Panc1 (cell line): ENCODE measurements around the gene CD38. TPM values are rescaled to one million over a fixed set of nuclear protein-coding genes. Genes with fewer than 3 reads are reported as not detected.

Source experiments
- ATAC-seq: fragments of 200-7000 bp; cut with Tn5 transposase; 2 replicates; pipeline ENCODE4 v1.9.1; 2020; ENCODE audit warnings: mild to moderate bottlenecking, moderate library complexity
- BruUV-seq: library from RNA; stranded (reverse); fragments of 400-500 nt; replicated peaks from 2 replicates; lab custom pipeline; 2021; lab: Mats Ljungman, UMichigan
- CTCF ChIA-PET: fragments of 300-600 bp; sonication (Branson Sonifier 250); formaldehyde crosslinking; loops from one replicate; lab custom pipeline; 2022; ENCODE audit warnings: antibody characterized with exemption; lab: Charles Lee
- POLR2A ChIA-PET: fragments of 300-600 bp; sonication (Branson Sonifier 250); formaldehyde crosslinking; loops from one replicate; lab custom pipeline; 2022; ENCODE audit warnings: antibody characterized with exemption; lab: Charles Lee
- DNase-seq: peaks from one replicate; pipeline ENCODE4 v3.0.0-alpha.2; 2010; ENCODE audit warnings: low read depth, low spot score
- H3K27ac ChIP-seq: 2 replicates; pipeline ENCODE4 v1.5.1; 2011; ENCODE audit warnings: mild to moderate bottlenecking, low read length, inconsistent platforms
- H3K27me3 ChIP-seq: fragments of 200-500 bp; sonication (Bioruptor generic); 2 replicates; pipeline ENCODE4 v1.6.0; 2014; ENCODE audit warnings: low read length, inconsistent platforms; ENCODE audit not compliant: control insufficient read depth, insufficient read depth
- H3K36me3 ChIP-seq: fragments of 200-500 bp; sonication (Bioruptor generic); 2 replicates; pipeline ENCODE4 v1.5.1; 2014; ENCODE audit warnings: inconsistent platforms, mild to moderate bottlenecking, low read length, moderate library complexity; ENCODE audit not compliant: control insufficient read depth, insufficient read depth
- H3K4me1 ChIP-seq: 2 replicates; pipeline ENCODE4 v1.5.1; 2011; ENCODE audit warnings: inconsistent platforms, mild to moderate bottlenecking, low read length, moderate library complexity; ENCODE audit not compliant: control insufficient read depth, insufficient read depth
- H3K4me3 ChIP-seq, 2 experiments: 2 replicates each; pipeline ENCODE4 v1.5.1; 2011 to 2012; ENCODE audit warnings: low read depth in 2 of 2, low read length in 2 of 2, mild to moderate bottlenecking in 2 of 2, inconsistent platforms in 1 of 2, moderate library complexity in 1 of 2
- H3K9me3 ChIP-seq: fragments of 200-500 bp; sonication (Bioruptor generic); 2 replicates; pipeline ENCODE4 v1.5.1; 2014; ENCODE audit warnings: low read depth, mild to moderate bottlenecking, inconsistent platforms, low read length, moderate library complexity; ENCODE audit not compliant: control insufficient read depth, insufficient read depth
- CTCF ChIP-seq: fragments of 450-650 bp; IDR thresholded peaks from 2 replicates; pipeline ENCODE4 v1.5.1; 2017; ENCODE audit warnings: mild to moderate bottlenecking
- POLR2AphosphoS5 ChIP-seq: IDR thresholded peaks from 2 replicates; pipeline ENCODE4 v1.6.1; 2012; ENCODE audit warnings: mild to moderate bottlenecking, low read depth, low read length, moderate library complexity
- REST ChIP-seq, 2 experiments: IDR thresholded peaks; 2 replicates each; pipeline ENCODE4 v1.6.1; 2011 to 2012; ENCODE audit warnings: low read depth in 2 of 2, control low read depth in 1 of 2, low read length in 1 of 2, mild to moderate bottlenecking in 1 of 2, moderate library complexity in 1 of 2; ENCODE audit not compliant: insufficient read depth in 1 of 2
- SIN3A ChIP-seq: IDR thresholded peaks from 2 replicates; pipeline ENCODE4 v1.6.1; 2012; ENCODE audit warnings: low read depth, mild to moderate bottlenecking, low read length, moderate library complexity, borderline replicate concordance; ENCODE audit not compliant: insufficient read depth
- TCF7L2 ChIP-seq: IDR thresholded peaks from 2 replicates; pipeline ENCODE4 v1.6.1; 2011; ENCODE audit warnings: mild to moderate bottlenecking, low read depth, low read length, inconsistent platforms
- in situ Hi-C: cut with HindIII; loops from 2 replicates; pipeline ENCODE4 v1.10.0; 2016; ENCODE audit warnings: low sequenced_read_pairs, low pct_unique_long_range_greater_than_20kb
- intact Hi-C: fragments of 100-400 bp; cut with micrococcal nuclease; formaldehyde crosslinking; loops from one replicate; pipeline ENCODE4 v1.10.0; 2022; ENCODE audit not compliant: unreplicated experiment
- total RNA-seq: library from RNA; stranded (reverse); gene quantifications from one replicate; pipeline ENCODE4 v1.2.1, GENCODE V29; 2021; ENCODE audit not compliant: unreplicated experiment

Gene CD38
- total RNA-seq, 1 experiment from 2014 or later = 0.15 TPM

GRCh38 chr4:15794905-15795304, 16.8 kb downstream of the CD38 start:
- Histone ChIP-seq H3K4me3 (no peak overlapping the region), H3K4me1 (no peaks in the 10 kb centered on the region), H3K27me3 (peaks cover 7% of the 10 kb centered on the region), H3K36me3 (no peaks in the 10 kb centered on the region), H3K9me3 (no peaks in the 10 kb centered on the region), H3K27ac (no peak overlapping the region)
- intact Hi-C loops = no loop called here
- BruUV-seq = no TSS peak
- CTCF ChIA-PET = no interaction called here
- ATAC-seq (no peak), DNase-seq (no peak)
- TF ChIP-seq SIN3A (no peak), TCF7L2 (no peak), CTCF (no peak), POLR2AphosphoS5 (no peak), REST (IDR thresholded peaks at IDR 0.05; ENCODE audit: insufficient read depth in 1 of 2, low read depth in 2 of 2, low read length in 1 of 2) (no peak)
- POLR2A ChIA-PET = no interaction called here
- in situ Hi-C loops = no loop called here

GRCh38 chr4:15797320-15797719, 19.2 kb downstream of the CD38 start:
- BruUV-seq = no TSS peak
- ChIA-PET CTCF (no interaction called here), POLR2A (no interaction called here)
- no peak for ATAC-seq
- Histone ChIP-seq H3K4me1 (no peaks in the 10 kb centered on the region), H3K36me3 (no peaks in the 10 kb centered on the region), H3K27ac (no peak overlapping the region), H3K27me3 (peaks cover 8% of the 10 kb centered on the region), H3K4me3 (no peak overlapping the region), H3K9me3 (no peaks in the 10 kb centered on the region)
- in situ Hi-C loops (no loop called here), intact Hi-C loops (no loop called here)
- TF ChIP-seq REST (IDR thresholded peaks at IDR 0.05; ENCODE audit: insufficient read depth in 1 of 2, low read depth in 2 of 2, low read length in 1 of 2) = no peak
- DNase-seq = no peak
